ENCODE measurements around the gene MAN1A2.

The MAN1A2 gene

DNA sequence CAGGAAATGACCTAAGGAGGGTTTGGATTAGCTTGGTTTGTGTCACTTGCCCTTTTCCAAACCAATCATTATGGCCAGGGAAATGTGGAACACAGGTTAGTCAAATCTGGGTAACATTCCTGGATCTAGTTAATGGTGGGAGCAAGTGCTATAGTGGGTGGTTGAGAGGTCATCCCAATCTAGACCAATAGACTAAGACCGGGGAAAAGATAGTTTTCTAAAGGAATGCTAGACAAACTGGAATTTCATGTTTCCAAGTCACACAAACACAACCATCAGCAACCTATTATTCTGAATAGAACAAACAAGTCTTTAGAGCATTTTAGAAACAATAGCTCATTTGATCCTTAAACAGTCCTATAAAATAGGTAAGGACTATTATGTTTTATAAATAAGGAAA, 4.3 kb upstream of the MAN1A2 start:
- DNase-seq: no peak

DNA sequence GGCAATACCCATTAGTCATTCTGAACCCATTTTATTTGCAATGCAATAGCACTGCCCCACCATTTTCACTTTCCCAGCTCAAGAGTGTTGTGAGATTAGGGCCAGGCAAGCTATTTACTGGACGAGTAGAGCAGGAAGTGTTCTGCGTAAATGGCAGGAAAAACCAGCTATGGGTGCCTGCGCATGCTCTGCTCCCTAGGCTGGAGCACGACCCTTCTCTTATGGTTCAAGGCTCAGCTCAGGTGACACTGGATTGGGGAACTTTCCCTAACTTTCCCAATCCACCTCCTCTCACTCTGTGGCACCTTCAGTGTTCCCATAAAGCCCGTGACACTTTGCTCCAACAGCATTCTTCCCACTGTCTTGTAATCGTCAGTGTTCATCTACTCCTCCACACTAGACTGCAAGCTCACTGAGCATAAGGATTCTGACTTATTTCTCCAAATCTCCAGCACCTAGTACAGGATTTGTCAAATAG, 3.6 kb upstream of the MAN1A2 start:
- no peak for DNase-seq

DNA sequence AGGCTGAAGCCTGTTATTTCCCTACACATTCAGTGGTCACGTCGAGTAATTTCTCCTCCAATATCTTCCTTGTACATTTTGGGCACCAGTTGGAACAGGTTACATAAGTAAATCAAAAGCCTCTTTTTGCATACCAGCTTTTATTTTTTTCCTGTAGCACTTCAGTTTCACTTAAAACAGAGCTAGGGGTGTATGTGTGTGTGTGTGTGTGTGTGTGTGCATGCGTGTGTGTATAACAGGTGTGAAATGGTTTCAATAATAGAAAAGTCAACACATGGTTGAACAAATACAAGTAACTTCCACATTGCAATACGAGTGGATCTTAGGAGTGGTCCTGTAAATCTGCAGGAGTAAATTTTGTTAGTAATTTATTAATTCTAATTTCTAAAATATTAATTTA, 3.0 kb upstream of the MAN1A2 start:
- DNase-seq: no peak

DNA sequence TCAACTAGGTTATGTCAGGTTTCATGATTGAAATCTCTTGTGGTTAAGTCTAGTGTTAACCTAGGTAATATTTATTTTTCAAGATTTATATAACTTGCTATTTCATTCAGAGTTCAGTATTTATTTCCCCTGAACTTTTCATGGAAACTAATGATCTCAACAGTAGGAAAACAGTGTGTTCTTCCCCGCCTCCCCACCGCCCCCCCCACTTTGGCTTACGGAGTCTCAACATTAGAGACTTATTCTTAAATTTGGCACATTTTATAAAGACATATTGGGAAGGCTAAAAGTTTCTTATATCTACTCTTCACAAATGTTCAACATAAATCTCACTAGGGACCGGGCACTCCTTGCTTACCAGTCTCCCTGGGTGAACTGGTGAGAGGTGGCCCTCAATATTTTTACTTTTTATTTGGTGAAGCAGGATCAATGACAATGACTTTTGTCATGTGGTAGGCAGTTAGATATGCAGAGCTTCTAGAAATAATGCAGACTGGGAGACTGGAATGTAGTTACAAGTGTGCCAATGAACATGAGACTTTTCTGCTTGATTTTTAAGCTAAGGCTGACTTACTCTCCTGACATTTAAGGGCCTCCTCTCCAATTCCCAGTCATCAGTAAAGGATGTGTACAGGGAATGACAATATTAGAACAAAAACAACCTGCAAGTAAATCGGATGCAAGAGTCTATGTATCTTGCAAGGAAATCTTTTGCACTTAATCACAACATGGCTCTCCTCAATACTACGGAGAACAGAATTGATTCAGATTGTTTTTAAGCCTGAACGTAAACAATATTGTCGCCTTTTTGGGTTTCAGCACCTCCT, 1.7 kb upstream of the MAN1A2 start:
- DNase-seq: no peak

DNA sequence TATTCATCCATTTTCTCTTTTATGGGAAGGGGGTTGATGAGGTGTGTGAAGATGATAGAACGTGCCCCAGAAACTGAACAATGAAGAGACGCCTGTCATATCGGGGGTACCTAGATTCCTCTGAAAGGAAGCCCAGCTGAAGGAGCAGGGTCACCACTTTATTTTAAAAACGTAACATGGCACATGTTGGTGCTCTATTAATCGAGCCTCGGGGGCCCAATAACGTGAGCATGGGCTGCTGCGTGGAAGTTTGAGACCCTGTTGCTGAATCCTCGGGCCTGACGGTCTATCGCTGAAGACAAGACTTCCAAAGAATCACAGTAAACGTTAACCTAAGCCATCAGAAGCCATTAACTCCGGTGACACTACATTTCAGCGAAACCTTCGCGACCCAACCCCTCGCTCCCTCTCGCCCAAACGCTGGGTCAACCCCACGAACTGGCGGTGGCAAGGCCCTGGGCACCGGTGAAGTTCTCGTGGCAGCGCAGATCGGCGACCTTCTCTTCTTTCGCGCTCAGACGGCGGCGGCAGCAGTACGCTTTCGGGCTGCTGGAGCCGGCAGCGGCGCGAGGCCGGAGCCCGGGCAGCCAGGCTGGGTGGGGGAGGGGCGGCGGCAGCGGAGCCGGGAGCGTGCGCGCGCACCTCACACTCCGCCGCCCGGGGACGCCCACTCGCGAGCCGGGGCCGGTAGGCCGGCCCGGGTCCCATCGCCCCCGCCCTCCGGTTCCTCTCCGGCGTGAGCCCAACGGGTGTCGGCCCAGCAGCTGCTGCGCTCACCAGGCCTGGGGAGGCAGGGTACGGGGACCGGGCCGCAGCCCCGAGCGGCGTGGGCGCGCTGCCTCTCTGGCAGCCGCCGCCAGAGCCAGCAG, 838 bp upstream of the MAN1A2 start:
- peak; percentile 76 for DNase-seq

DNA sequence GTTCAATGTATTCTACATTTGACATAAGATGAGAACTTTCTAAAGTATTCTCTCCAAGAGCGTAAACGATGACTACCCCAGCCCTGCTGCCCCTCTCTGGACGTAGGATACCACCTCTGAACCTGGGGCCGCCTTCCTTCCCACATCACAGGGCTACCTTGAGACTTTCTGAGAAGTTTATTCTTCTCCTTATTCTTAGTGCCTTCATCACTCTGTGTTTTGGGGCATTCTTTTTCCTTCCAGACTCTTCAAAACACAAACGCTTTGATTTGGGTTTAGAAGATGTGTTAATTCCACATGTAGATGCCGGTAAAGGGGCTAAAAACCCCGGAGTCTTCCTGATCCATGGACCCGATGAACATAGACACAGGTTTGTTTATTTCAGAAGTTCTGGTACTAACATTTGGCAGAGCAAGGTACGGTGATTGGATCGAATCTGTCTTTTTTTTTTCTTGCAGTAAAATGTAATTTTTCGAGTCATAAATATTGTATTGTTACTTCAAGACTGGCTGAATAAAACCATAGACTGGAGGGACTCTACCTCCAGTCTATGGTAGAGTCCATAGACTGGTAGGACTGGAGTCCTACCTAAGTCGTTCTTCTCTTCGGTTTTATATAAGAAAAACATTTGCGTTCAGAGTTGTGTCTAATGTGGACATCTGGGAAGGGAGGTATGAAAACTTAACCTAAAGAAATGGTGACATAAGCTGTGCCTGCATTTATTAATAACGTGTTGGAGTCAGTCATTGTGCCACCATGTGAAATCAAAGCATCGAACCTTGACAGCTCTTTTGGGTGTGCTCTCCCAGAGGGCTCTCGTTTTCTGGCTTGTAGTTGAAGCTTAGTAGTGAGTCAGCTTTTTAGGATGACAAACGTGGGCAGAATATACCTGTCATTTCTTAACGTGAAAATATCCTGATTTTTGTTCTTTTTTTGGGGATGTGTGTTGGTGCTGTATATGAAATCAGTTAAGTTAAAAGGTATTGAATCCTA, 1.2 kb downstream of the MAN1A2 start:
- DNase-seq: peak; percentile 17

DNA sequence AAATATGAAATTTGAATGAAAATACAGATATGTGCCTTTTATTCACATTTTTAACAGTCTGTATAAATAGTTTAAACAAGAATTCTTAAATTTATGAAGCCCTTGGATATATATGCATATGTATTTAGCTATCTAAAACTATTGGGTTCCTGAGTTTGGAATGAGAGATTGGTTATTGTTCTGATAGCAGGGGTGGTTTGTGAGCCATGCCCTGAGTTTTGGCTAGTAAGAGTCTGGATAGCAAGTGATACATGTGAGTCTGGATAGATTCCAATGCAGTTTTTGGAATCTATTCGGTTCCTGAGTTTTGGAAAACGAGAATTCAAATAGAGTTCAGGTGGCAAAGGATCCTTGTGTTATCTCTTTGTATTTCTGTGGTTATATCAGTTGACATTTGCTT, 2.8 kb downstream of the MAN1A2 start:
- no peak for DNase-seq

DNA sequence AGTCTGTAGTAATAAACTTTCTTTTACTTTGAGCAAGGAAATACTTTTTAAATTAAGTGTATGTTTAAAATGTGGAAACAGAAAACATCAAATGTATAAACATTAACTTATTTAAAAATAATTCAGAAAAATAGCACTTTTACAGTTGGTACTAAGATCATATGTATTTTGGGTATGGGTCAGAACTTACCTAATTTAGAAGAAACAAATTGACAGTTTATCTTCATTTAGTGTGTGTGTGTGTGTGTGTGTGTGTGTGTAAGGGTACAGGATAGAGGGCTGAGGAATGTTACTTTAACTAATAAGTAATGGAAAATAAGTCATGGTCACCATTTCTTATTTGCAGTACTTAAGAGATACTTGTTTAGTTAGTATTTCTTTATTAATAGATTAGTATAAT, 3.3 kb downstream of the MAN1A2 start:
- no peak for DNase-seq

DNA sequence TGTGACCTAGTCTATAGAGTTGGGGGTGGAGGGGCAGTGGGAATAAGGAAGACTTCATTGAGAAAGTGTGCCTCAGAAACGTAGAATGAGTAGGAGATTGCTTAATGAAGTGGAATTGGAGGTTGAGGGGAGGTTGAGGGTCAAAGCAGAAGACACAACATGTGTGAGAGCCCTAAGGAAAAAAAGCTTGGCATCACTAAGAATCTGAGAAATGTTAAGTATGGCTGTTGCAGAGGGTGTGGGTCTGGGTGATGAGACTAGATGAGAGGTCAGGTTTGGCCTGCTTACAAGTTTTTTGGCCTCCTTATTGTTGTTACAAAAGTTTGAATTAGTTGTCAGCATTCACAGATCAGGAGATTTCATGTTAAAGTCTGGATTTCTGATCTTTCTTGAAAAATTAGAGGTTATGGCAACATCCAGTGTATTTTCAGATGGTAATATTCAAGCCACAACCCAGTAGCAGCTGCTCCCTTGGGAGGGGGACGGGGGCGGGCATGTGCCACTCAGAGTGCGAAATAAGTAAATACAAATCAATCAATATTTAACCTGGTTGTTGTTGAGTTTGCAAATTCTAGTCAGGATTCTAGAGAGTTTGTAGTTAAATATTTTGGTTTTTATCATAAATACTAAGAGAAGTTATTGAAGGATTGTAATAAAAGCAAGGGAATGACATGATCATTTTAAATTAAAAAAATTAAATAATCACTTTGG, 4.3 kb downstream of the MAN1A2 start:
- no peak for DNase-seq

DNA sequence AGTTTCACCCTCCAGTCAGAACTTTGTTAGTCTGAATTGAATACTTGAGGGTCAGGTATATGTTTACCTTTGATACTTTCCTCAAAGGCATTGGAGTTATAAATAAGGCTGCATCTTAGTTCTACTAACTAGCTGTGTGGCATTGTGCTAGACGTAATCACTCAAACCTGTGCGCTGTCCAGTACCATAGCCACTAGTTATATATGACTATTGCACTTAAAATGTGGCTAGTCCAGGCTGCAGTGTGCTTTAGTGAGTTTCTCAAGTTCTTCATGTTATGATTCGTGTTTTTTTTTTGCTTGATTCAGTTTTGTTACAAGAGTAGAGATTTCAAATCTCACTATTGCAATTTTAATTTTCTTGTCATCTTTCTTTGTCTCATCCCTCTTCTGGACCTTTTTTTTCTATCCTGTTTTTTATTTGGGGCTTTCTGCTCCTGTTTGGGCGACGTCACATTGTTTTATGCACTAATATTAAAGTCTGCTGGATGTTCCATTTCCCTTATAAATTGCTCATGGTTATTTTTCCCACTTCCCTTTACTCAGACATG, 5.7 kb downstream of the MAN1A2 start:
- no peak for DNase-seq

DNA sequence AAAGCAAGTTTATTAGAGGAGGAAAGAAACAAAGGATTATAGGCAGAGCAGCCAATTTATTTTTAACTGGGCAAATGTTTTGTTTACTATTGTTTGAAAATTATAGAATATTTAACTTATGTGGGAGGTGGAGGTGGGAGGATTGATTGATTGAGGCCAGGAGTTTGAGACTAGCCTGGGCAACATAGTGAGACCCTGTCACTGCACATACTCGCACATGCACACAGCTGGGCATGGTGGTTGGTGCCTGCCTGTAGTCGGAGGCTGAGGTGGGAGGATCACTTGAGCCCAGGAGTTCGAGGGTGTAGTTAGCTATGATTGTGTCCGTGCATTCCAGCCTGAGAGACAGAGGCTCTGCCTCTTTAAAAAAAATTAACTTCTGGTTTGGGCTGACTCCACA, 6.7 kb downstream of the MAN1A2 start:
- no peak for DNase-seq

DNA sequence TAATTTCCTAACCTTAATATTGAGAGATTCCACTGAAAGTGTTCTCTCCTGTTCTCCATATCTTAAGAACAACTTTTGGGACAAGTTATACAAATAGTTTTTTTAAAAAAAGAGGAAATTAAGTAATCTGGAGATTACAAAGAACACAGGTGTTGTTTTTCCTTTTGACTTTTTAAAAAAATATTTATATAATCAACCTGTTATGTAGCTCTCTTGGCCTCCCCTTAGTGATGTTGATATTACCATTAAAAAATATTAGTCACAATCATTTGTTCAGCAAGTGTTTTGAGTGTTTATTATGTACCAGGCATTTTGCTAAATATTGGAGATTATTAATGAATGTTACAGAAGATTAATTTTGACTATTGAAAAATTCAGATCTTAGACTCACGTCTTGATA, 8.1 kb downstream of the MAN1A2 start:
- no peak for DNase-seq

DNA sequence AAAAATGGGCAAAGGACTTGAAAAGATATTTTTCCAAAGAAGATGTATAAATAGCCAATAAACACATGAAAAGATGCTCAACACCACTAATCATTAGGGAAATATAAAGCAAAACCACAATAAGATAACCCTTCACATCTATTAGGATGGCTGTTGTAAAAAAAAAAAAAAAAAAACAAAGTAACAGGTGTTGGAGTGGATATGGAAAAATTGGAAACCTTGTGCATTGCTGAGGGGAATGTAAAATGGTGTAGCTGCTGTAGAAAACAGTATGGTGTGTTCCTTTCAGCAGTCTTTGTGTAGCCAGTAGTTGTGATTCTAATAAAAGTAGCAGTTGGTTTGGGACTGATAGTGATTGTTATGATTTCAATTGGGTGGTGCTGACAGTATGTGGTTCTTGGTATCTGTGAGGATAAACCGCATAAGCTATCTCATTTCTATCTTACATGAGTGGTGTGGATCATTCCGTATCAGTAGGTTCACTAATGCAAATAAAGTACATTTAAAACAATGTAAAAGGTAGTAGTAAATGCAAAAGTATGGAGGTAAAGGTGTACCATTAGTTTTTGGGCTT, 19.9 kb downstream of the MAN1A2 start:
- no peak for DNase-seq

DNA sequence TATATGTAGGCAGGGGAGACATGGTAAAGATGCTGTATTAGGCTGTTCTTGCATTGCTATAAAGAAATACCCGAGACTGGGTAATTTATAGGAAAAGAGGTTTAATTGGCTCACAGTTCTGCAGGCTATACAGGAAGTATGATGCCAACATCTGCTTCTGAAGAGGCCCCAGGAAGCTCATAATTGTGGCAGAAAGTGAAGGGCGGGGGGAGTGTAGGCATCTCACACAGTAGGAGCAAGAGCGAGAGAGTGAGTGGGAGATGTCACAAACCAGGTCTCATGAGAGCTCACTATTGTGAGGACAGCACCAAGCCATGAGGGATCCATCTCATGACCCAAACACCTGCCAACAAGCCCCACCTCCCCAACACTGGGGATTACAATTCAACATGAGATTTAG, 21.1 kb downstream of the MAN1A2 start:
- no peak for DNase-seq

DNA sequence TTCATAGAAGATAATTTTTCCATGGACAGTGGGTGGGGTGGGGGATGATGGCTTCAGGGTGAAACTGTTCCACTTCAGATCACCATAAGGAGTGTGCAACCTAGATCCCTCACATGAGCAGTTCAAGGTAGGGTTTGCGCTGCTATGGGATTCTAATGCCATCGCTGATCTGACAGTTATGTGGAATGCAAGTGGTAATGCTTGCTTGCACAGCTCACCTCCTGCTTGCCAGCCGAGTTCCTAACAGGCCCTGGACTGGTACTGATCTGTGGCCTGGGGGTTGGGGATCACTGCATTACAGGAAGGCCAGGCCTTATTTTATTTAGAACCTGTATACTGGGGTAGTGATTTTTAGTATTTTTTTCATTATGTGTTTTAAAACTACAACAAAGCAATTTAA, 22.0 kb downstream of the MAN1A2 start:
- DNase-seq: no peak

DNA sequence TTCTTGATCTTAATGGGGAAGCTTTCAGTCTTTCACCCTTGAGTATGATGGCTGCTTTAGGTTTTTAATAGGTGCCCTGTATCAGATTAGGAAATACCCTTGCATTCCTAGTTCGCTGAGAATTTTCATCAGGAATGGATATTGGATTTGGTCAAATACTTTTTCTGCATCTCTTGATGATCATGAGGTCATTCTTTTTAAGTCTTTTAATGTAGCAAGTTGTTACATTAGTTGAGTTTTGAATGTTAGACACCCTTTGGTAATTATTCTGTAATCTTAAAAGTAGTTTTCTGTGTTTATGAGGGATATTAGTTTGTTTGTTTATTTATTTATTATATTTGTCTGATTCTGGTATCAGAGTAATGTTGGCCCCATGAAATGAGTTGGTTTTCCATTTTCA, 22.5 kb downstream of the MAN1A2 start:
- no peak for DNase-seq

DNA sequence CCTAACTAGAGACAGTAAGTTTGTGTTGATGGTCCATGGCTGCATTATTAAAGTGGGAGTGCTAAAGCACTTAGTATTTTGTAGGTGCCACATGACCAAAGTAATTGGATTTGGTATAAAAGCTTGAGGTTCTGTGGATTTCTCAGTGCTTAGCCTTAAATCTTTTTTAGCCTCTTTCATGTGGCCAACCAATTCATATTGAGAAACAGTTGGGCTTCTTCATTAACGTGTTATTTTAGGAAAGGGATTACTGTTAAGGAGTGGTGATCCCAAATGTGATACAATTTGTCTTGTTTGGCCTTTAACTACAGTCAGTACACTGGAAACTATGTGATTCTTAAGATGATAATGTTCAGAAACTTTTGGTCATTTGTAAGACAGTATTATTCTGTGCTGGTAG, 25.5 kb downstream of the MAN1A2 start:
- DNase-seq: no peak

DNA sequence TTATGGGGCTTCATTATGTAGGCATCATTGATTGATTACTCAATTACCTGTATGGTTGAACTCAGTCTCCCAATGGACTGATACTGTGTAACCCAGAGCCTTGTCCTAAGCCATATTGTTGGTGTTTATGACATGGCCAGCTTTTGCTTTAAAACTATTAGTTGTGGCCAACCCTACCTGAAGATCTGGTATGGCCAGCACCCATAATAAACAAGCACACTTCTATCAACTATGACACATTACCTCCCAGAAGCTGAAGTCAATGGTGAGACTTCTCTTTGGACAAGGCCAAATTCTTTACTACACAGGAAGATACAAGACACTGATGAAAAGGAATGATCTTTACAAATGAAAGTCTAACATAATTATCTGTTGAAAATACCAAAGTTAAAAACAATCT, 28.8 kb downstream of the MAN1A2 start:
- no peak for DNase-seq

DNA sequence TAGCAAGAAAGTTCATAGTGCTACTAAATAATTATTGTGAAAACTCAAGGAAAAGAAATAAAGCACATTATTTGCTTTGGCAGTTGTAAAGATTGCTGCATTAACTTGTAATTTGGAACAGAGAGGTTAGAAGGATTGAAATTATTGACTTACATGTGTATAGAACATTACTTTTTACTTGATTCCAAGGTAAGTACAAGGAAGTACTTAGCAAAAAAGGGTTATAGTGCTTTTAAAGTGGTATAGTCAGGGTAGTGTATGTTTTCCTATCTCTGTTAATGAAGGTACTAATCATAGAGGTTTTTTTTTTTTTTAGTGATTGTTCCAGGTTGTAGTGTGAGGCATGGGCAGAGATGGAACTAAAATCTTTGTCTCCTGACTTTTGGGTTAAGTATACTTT, 29.4 kb downstream of the MAN1A2 start:
- DNase-seq: no peak

DNA sequence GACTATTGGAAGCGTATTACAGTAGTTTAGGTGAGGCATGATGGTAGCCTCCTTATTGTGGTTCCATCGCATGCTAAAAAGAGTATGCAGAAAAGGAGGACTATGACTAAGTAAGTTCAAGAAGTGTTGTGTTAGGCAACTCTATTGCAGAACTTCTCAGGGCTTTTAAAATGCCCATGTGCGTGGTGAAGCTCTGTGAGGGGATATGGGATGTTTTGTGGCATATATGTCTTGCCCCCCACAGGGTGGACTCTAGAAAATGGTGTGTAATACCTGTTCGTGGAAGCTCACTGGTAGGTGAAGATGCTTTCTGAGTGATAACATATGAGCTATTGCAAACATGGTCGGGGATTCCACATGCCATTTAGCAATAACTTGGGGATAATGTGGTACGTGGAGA, 31.7 kb downstream of the MAN1A2 start:
- no peak for DNase-seq

DNA sequence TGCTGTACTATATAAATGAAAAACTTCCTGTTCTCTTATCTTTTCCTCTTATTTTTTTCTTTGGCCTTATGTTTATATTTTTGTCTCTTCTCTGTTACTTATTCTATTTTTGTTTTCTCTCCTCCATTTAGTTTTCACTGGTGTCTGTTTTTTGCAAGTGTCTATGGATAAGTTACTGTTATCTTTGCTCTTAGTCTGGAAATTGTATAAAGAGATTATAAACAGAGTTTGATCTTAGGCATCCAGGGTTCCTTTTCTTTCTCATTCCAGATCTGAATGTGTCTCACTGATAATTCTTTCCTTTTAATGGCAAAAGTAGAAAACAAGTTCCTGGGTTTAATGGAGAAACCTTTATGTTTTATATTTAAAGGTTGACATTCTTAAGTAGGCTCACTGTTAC, 34.5 kb downstream of the MAN1A2 start:
- DNase-seq: no peak

DNA sequence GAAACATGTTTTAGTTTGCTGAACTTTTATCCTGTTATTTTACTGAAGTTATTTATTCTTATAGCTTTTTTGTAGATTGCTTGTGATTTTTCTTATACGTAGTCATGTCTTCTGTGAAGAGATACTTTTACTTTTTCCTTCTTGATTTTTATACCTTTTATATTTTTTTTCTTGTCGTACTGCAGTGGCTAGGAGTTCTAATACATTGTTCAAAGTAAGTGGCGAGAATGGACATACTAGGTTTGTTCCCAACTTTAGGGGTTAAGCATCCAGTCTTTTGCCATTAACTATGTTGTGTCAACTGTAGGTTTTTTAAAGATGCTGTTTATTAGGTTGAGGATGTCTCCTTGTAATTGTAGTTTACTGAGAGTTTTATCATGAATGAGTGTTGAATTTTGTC, 36.3 kb downstream of the MAN1A2 start:
- no peak for DNase-seq
